Measurements from ENCODE around the gene FXYD6.

Gene FXYD6

DNA sequence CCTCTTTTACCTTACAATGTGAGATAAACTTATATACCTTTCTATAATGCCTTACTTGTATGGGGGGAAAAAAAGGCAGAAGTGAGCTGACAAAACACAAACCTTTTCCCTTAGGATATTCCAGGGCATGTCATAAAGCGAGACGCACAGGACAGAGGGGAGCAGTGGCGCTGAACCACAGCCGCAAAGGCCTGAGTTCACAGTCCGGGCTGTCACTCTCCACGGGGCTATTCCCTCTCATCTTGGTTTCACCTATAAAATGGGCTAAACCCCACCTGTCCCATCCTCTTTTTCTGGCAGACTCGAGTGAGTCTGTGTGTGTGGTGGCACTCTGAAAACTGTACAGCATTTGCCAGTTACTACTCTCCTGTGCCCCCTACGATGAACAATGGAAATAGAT, 37.6 kb downstream of the FXYD6 start:
- Histone ChIP-seq H3K36me3 (no peaks in the 10 kb centered on the region; the same call in 1 of the 2 replicates), H3K4me3 (ENCODE audit: low read depth, low read length) (no peak overlapping the region), H3K27ac (no peak overlapping the region), H3K27me3 (ENCODE audit: insufficient read depth, low read depth, severe bottlenecking) (no peaks in the 10 kb centered on the region), H3K9me3 (ENCODE audit: severe bottlenecking) (no peaks in the 10 kb centered on the region)
- TF ChIP-seq, protein P1, sequence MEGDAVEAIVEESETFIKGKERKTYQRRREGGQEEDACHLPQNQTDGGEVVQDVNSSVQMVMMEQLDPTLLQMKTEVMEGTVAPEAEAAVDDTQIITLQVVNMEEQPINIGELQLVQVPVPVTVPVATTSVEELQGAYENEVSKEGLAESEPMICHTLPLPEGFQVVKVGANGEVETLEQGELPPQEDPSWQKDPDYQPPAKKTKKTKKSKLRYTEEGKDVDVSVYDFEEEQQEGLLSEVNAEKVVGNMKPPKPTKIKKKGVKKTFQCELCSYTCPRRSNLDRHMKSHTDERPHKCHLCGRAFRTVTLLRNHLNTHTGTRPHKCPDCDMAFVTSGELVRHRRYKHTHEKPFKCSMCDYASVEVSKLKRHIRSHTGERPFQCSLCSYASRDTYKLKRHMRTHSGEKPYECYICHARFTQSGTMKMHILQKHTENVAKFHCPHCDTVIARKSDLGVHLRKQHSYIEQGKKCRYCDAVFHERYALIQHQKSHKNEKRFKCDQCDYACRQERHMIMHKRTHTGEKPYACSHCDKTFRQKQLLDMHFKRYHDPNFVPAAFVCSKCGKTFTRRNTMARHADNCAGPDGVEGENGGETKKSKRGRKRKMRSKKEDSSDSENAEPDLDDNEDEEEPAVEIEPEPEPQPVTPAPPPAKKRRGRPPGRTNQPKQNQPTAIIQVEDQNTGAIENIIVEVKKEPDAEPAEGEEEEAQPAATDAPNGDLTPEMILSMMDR (IDR thresholded peaks at IDR 0.05; ENCODE audit: low read depth, low read length): no peak
- no peak for DNase-seq

DNA sequence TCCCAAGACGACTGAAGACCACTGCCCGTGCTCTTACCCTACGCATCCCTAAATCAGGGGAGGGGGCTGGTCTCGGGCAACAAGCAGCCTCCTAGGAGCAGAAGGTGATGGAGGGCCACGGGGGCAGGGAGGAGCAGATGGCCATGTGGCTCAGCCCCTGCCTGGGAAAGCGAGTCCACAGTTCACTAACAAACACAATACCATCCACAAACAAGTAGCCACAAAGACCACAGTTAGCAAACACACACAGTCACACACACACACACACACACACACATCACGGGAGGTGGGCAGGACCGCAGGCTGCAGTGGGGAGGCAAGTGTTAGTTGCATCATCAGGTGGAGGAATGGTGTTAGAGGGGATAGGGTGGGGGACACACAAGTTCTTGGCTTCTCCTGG, 38.7 kb downstream of the FXYD6 start:
- no peaks in the 10 kb centered on the region for H3K27me3 ChIP-seq (ENCODE audit: insufficient read depth, low read depth, severe bottlenecking)

GRCh38 chr11:117837070-117837776, 39.2 kb downstream of the FXYD6 start:
- Histone ChIP-seq H3K9me3 (ENCODE audit: severe bottlenecking) (no peaks in the 10 kb centered on the region), H3K4me3 (ENCODE audit: low read depth, low read length) (no peak overlapping the region), H3K27ac (no peak overlapping the region), H3K27me3 (ENCODE audit: insufficient read depth, low read depth, severe bottlenecking) (no peaks in the 10 kb centered on the region), H3K36me3 (no peaks in the 10 kb centered on the region; the same call in 1 of the 2 replicates)
- TF ChIP-seq, protein P1 (IDR thresholded peaks at IDR 0.05; ENCODE audit: low read depth, low read length): no peak
- DNase-seq: no peak

More for the DNA sequence above, 38.7 kb downstream of the FXYD6 start:
- Histone ChIP-seq H3K27ac (no peak overlapping the region), H3K9me3 (ENCODE audit: severe bottlenecking) (no peaks in the 10 kb centered on the region), H3K4me3 (ENCODE audit: low read depth, low read length) (no peak overlapping the region), H3K36me3 (no peaks in the 10 kb centered on the region; the same call in 1 of the 2 replicates)
- DNase-seq: no peak
- TF ChIP-seq, protein P1 (IDR thresholded peaks at IDR 0.05; ENCODE audit: low read depth, low read length): no peak

DNA sequence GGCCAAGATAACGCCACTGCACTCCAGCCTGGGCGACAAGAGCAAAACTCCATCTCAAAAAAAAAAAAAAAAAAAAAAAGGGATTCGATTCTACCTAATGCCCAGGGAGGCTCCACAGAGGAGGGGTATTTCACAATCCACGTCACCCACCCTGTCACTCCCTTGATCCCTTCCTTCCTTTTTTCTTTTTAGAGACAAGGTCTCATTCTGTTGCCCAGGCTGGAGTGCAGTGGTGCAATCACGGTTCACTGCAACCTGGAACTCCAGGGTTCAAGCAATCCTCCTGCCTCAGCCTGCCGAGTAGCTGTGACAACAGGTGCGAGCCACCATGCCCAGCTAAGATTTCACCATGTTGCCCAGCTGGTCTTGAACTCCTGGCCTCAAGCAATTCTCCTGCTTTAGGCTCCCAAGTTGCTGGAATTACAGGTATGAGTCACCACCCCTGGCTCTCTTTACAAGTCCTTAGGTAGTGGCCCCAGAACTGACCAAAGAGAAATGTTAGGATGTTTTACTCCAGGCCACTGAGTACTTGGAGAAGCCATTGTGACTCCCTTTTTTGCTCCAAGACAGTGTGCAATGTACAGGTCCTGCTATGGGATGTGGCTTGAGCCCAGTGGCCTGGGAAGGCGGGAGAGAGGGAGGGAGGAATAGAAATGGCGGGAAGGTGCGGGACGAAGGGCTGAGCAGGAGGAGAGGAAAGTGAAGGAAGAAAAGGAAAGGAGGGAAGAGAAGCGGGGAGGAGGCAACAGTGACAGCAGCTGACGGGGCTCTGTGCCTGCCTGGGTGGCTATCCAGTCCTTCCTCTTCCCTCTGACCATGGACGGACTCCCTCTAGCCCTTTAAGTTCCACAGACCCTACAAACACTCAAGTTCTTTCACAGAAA, 40.1 kb downstream of the FXYD6 start:
- TF ChIP-seq, protein P1 (IDR thresholded peaks at IDR 0.05; ENCODE audit: low read depth, low read length): no peak
- no peak overlapping the region for H3K4me3 ChIP-seq (ENCODE audit: low read depth, low read length)
- H3K27me3 ChIP-seq (ENCODE audit: insufficient read depth, low read depth, severe bottlenecking): no peaks in the 10 kb centered on the region
- DNase-seq: no peak
- no peaks in the 10 kb centered on the region; the same call in 1 of the 2 replicates for H3K36me3 ChIP-seq
- no peaks in the 10 kb centered on the region for H3K9me3 ChIP-seq (ENCODE audit: severe bottlenecking)
- H3K27ac ChIP-seq: no peak overlapping the region

GRCh38 chr11:117835576-117835975, 40.9 kb downstream of the FXYD6 start:
- TF ChIP-seq, protein P1 (IDR thresholded peaks at IDR 0.05; ENCODE audit: low read depth, low read length): no peak
- DNase-seq: no peak
- Histone ChIP-seq H3K27ac (no peak overlapping the region), H3K36me3 (no peaks in the 10 kb centered on the region; the same call in 1 of the 2 replicates), H3K27me3 (ENCODE audit: insufficient read depth, low read depth, severe bottlenecking) (no peaks in the 10 kb centered on the region), H3K9me3 (ENCODE audit: severe bottlenecking) (no peaks in the 10 kb centered on the region), H3K4me3 (ENCODE audit: low read depth, low read length) (no peak overlapping the region)

Measured in WERI-Rb-1 (cell line).